Left lung (tissue), 10 donors: ENCODE measurements around the gene PWWP2B. TPM values are rescaled to one million over a fixed set of nuclear protein-coding genes. Genes with fewer than 3 reads are reported as not detected.

Experiments
- ATAC-seq: fragments of 200-7000 bp; cut with Tn5 transposase; one replicate; pipeline ENCODE4 v1.9.1; 2020; ENCODE audit warnings: moderate library complexity
- DNase-seq, 4 donors: peaks; one replicate each; pipeline ENCODE4 v3.0.0-alpha.2; 2013 to 2020
- H3K27ac ChIP-seq, 2 donors: fragments of 200-600 bp; sonication (generic) in 1 of 2; one replicate each; pipeline versions ENCODE4 v1.5.0 to v1.8.0; 2020 to 2021
- H3K27me3 ChIP-seq, 2 donors: fragments of 200-600 bp; sonication (generic) in 1 of 2; one replicate each; pipeline versions ENCODE4 v1.5.0 to v1.8.0; 2020 to 2021
- H3K36me3 ChIP-seq, 2 donors: fragments of 200-600 bp; sonication (generic) in 1 of 2; one replicate each; pipeline versions ENCODE4 v1.5.0 to v1.8.0; 2020 to 2021
- H3K4me1 ChIP-seq, 2 donors: fragments of 200-600 bp; one replicate each; pipeline ENCODE4 v1.8.0; 2021
- H3K4me3 ChIP-seq, 2 donors: fragments of 200-600 bp; sonication (generic) in 1 of 2; one replicate each; pipeline versions ENCODE4 v1.5.0 to v1.8.0; 2020 to 2021; ENCODE audit warnings: mild to moderate bottlenecking in 1 of 2
- H3K9me3 ChIP-seq, 2 donors: fragments of 200-600 bp; sonication (generic) in 1 of 2; one replicate each; pipeline versions ENCODE4 v1.5.0 to v1.8.0; 2020 to 2021
- intact Hi-C, 2 donors: fragments of 100-400 bp; cut with DNase I; formaldehyde crosslinking; loops; one replicate each; pipeline versions ENCODE4 v1.11.2 to v1.14.2; 2022
- polyA plus RNA-seq, 6 donors: library from polyadenylated mRNA; unstranded; fragments of 120-200 nt; gene quantifications; one replicate each; pipeline ENCODE4 v1.2.1, GENCODE V29; 2013; ENCODE audit not compliant: insufficient read length in 6 of 6
- total RNA-seq, 2 donors: library from RNA; stranded (reverse); fragmentation: NEBNext Ultra II Directional; extraction: Animal tissue kit (Norgen Biotek cat#: 25700); gene quantifications; one replicate each; pipeline ENCODE4 v1.2.1, GENCODE V29; 2021
- TF ChIP-seq, protein P1 (sequence below), 2 donors: fragments of 200-600 bp; sonication (generic) in 1 of 2; IDR thresholded peaks; one replicate each; pipeline versions ENCODE4 v1.5.0 to v1.8.0; 2021; ENCODE audit warnings: antibody characterized with exemption in 2 of 2
- donor health status: DM: no; HTN: yes; CAD: no.
- donor health status: DM: no; HTN: no; CAD: no.

Gene PWWP2B
- total and polyA plus RNA-seq, 8 donors: 8.4 to 23.2 (median 11.0) TPM

DNA sequence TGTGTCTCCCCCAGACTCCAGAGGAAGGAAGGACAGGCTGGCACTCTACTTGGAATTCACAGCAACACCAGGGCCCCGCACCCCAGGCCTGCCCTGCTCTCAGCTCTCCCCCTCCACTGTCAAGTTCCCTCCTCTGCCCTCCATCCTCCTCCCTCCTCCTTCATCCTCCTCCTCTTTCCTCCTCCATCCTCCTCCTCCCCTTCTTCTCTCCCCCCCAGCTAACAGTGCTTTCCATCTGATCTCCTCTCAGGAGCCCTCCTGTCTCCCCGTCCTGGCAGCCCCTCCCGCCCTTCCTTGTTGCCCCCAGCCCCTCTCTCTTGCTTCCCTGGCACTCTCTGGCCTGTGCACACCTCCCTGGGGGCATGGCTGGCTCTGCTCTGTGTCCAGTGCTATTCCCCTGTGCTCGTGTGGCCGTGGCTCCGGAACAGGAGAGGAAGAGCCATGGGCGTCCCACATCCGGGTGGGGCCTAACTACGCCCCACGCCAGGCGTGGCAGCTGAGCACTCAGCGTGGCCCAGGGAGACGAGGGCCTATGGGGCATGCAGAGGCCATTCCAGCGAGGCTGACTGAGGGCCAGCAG, 64.2 kb downstream of the PWWP2B start:
- Histone ChIP-seq H3K27ac (no peak overlapping the region), H3K9me3 (no peaks in the 10 kb centered on the region), H3K4me1 (peaks cover 0 to 6% of the 10 kb centered on the region in 2 donors), H3K27me3 (peaks cover 0 to 11% of the 10 kb centered on the region in 2 donors), H3K36me3 (no peaks in the 10 kb centered on the region), H3K4me3 (no peak overlapping the region)
- TF ChIP-seq, protein P1, sequence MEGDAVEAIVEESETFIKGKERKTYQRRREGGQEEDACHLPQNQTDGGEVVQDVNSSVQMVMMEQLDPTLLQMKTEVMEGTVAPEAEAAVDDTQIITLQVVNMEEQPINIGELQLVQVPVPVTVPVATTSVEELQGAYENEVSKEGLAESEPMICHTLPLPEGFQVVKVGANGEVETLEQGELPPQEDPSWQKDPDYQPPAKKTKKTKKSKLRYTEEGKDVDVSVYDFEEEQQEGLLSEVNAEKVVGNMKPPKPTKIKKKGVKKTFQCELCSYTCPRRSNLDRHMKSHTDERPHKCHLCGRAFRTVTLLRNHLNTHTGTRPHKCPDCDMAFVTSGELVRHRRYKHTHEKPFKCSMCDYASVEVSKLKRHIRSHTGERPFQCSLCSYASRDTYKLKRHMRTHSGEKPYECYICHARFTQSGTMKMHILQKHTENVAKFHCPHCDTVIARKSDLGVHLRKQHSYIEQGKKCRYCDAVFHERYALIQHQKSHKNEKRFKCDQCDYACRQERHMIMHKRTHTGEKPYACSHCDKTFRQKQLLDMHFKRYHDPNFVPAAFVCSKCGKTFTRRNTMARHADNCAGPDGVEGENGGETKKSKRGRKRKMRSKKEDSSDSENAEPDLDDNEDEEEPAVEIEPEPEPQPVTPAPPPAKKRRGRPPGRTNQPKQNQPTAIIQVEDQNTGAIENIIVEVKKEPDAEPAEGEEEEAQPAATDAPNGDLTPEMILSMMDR (IDR thresholded peaks at IDR 0.05): no peak
- no peak for ATAC-seq
- DNase-seq: peak in 1 of 4 donors; percentile 28
- intact Hi-C loops: loop anchor here in 1 of 2 donors (2.0 kb wide), 1 partner anchor 176 kb away; no protein-coding TSS in a partner anchor

DNA sequence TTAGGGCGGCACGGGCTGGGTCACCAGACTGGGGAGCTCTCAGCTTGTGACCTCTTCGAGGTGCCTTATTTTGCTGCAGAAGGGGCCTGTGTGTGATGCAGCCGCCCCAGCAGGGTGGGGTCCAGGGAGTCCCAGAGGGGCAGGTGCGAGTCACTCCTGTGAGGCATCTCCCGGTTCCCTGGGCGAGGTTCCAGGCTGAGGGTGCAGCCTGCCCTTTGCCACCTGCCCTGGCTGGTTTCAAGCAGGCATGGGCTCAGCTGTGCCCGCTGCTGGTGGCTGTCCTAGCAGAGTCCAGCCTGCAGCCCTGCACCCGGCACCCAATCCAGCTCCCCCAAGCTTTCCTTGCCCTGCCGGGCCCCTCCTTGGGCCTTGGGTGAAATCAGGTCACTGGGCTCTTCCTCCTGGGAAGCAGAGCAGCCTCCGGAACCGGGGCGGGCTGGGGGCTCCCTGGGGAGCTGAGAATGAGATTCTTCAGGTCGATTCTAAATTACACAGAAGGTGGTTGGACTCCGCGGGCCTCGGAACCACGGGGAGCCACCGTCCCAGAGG, 64.8 kb downstream of the PWWP2B start:
- DNase-seq (peak in 2 of 4 donors; percentile 24 to 71), ATAC-seq (no peak)
- Histone ChIP-seq H3K27me3 (peaks cover 0 to 11% of the 10 kb centered on the region in 2 donors), H3K4me1 (peaks cover 0 to 6% of the 10 kb centered on the region in 2 donors), H3K27ac (no peak overlapping the region), H3K9me3 (no peaks in the 10 kb centered on the region), H3K36me3 (no peaks in the 10 kb centered on the region), H3K4me3 (no peak overlapping the region)
- intact Hi-C loops: loop anchor here in 1 of 2 donors (2.0 kb wide), 1 partner anchor 175 kb away; no protein-coding TSS in a partner anchor
- TF ChIP-seq, protein P1 (IDR thresholded peaks at IDR 0.05): no peak

DNA sequence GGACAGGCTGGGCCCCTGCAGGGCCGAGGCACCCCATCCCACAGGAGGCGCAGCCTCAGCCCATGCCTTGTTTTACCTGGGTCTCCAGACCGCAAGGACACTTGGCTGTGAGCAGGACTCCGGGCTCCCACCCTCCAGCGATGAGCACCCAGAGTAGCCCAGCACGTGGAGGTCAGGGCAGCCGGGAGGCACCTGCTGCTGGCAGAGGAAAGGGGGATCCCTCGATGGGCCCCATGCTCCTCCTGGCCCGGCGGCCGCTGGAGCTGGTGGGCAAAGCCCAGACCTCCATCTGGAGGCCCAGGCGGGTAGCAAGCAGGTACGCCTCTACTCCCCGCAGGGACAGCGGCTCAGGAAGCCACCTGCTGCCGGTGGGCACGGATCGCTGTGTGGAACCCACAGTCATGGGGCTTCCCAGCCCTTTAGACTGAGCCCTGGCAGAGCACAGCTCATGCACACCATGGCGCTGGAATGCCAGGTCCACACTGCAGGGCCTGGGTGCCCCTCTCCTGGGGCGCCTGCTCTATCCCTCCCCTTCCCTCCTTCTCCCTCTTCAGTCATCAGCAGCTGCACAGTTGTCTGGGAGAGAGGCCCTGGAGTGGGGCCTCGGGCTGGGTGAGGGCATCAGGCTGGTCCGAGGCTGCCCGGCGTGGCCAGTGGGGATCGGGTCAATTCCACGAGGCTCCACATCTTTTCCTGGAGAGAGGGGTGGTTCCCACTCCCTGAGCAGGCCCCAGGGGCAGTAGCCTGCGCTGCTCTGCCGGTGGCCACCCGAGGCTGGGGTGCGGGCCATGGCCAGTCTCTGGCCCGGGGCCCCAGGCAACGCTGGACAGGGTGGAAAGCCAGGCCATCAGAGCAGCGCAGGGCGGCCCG, 65.7 kb downstream of the PWWP2B start:
- peaks cover 0 to 6% of the 10 kb centered on the region in 2 donors for H3K27me3 ChIP-seq
- H3K9me3 ChIP-seq: no peaks in the 10 kb centered on the region
- intact Hi-C loops: no loop called here
- H3K36me3 ChIP-seq: no peaks in the 10 kb centered on the region
- peaks cover 0 to 9% of the 10 kb centered on the region in 2 donors for H3K4me1 ChIP-seq
- H3K27ac ChIP-seq: no peak overlapping the region
- TF ChIP-seq, protein P1 (IDR thresholded peaks at IDR 0.05): no peak
- ATAC-seq (no peak), DNase-seq (peak in 2 of 4 donors; percentile 31 to 70)
- H3K4me3 ChIP-seq: no peak overlapping the region

DNA sequence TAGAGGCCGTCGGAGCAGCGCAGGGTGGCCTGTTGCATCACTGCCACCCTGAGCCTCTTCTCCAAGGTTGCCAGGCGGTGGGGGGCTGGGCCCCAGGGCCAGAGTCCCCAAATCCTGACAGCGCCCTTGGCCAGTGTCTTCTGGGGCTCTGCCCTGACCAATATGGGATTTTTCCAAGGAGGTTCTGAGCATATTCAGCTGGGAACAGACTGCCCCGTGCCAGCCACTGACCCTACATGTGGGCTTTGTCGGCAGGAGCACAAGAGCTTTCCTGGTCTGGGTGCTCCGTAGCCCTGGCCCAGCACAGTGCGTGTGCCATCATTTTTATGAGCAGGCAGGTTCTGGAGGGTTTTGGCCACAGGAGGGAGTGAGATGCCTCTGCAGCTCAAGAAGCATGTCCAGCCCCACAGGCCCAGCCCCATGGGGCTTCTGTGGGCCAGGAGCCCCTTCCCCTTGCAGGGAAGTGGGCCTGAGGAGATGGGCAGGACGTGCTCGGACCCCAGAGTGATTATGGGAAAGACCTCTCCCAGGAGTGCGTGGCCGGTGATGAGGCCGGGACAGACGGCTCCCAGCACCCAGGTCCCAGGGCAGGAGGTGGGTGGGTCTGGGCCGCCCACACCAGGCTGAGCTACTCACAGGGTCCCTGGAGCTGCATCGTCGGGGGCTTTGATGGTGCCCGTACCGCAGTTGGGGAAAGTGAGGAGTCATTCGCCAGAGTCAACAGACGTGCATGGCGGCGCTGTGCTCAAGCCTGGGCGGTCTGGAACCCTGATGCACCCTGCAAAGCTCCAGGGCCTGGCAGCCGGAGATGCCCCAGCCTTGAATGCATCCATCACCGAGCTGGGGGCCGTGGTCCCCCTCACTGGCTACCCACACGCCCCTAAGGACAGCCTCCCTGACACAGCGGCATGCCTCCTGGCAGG, 66.6 kb downstream of the PWWP2B start:
- Histone ChIP-seq H3K4me1 (peaks cover 0 to 5% of the 10 kb centered on the region in 2 donors), H3K27ac (peak overlapping the region; percentile 23 to 73), H3K27me3 (no peaks in the 10 kb centered on the region), H3K36me3 (no peaks in the 10 kb centered on the region), H3K9me3 (no peaks in the 10 kb centered on the region), H3K4me3 (no peak overlapping the region)
- intact Hi-C loops: no loop called here
- TF ChIP-seq, protein P1 (IDR thresholded peaks at IDR 0.05): no peak
- ATAC-seq: no peak
- DNase-seq: peak in 1 of 4 donors; percentile 74
